ENCODE data around the gene DYNC2I2.

- TF ChIP-seq CTCF (IDR thresholded peaks at IDR 0.05) (no peak), POLR2A (IDR thresholded peaks at IDR 0.05) (no peak)
Measured at GRCh38 chr9:128621730-128622455, 34.8 kb downstream of the DYNC2I2 start.

Data from testis (tissue), 2 donors.